Measurements from ENCODE around the gene PDZD7. TPM values are rescaled to one million over a fixed set of nuclear protein-coding genes. Genes with fewer than 3 reads are reported as not detected.

PDZD7 gene
- total and polyA plus RNA-seq, 9 of the 15 experiments (the other 6 are each of a cell fraction or from before 2014, with no cell fraction given), result 0.04 to 0.24 (median 0.08) TPM; not detected in 3

DNA sequence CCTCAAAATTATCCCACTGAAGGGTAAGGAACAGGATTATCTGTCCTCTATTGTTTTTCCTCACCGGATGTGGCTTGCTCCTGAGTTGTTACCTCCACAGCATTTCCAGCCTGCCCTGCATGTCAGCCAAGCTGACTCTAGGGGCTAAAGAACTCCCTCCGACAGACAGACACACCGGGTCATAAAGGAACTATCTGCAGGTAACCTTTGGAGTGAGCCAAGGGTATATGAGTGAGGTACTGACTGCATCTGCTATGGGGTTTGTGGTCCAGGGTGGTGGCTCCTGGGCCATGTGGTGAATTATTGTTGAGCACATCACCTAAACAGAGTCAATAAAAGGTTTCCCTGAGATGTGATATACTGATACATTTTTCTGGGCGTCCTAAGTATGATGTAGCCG is 23.9 kb upstream of the PDZD7 start:
- in situ Hi-C loops (cut with MboI) (no loop called here), intact Hi-C loops (cut with micrococcal nuclease) (no loop called here)
- Histone ChIP-seq H3K9ac (ENCODE audit: insufficient read depth in 1 of 2, low read depth in 2 of 2, low read length in 2 of 2) (no peak overlapping the region; a peak in 1 of 4 replicates), H3K27me3 (ENCODE audit: control insufficient read depth in 2 of 2, insufficient read depth in 2 of 2, low read length in 2 of 2) (no peaks in the 10 kb centered on the region), H2AFZ (ENCODE audit: low read depth, low read length) (no peak overlapping the region), H3K9me1 (ENCODE audit: control insufficient read depth, insufficient read depth, low read length) (no peaks in the 10 kb centered on the region), H3K27ac (ENCODE audit: extremely low read depth, low read depth, low read length) (no peak overlapping the region), H3K36me3 (ENCODE audit: control insufficient read depth, insufficient read depth, low read length) (peaks cover 24% of the 10 kb centered on the region; the same call in 2 of the 3 replicates), H3K4me1 (replicated peaks in 1 of 2; ENCODE audit: control insufficient read depth in 2 of 2, insufficient read depth in 2 of 2, low read length in 2 of 2) (peaks cover 8 to 13% of the 10 kb centered on the region in 2 experiments; a peak in 4 of 5 replicates), H3K9me3 (replicated peaks; ENCODE audit: control insufficient read depth, insufficient read depth, low read depth, low read length) (no peaks in the 10 kb centered on the region), H4K20me1 (replicated peaks; ENCODE audit: control insufficient read depth, insufficient read depth, low read length) (no peaks in the 10 kb centered on the region), H3K4me2 (ENCODE audit: insufficient read depth, low read length) (no peak overlapping the region), H3K4me3 (no peak overlapping the region), H3K79me2 (ENCODE audit: control insufficient read depth, insufficient read depth, low read length) (peaks cover 39% of the 10 kb centered on the region)
- no peak for FAIRE-seq
- BruUV-seq (replicated peaks), result no TSS peak
- POLR2A ChIA-PET, result interaction anchor here (0.6 to 0.8 kb wide), 2 partner anchors 56 to 1552 kb away, joined by 3 to 5 read pairs; no protein-coding TSS in a partner anchor
- CTCF ChIA-PET (ENCODE audit: low intra/inter-chr PET ratio), result no interaction called here
- 85% methylated on average over 4 of the region's 5 CpGs for WGBS (ENCODE audit: insufficient coverage, low coverage, missing lambda C conversion rate)
- ATAC-seq, result no peak
- TF ChIP-seq ZNF707 (CRISPR knock-in tag; conservative IDR thresholded peaks at IDR 0.05) (no peak), ZNF592 (IDR thresholded peaks at IDR 0.05) (no peak), PPARD (CRISPR knock-in tag; IDR thresholded peaks at IDR 0.05) (no peak), BRF1 (IDR thresholded peaks at IDR 0.05; ENCODE audit: borderline replicate concordance, extremely low read depth, insufficient read length) (no peak), TAF15 (IDR thresholded peaks at IDR 0.05; ENCODE audit: low read depth, low read length) (no peak), MAX (CRISPR knock-in tag; IDR thresholded peaks at IDR 0.05) (no peak)
- TF ChIP-seq, protein P1, sequence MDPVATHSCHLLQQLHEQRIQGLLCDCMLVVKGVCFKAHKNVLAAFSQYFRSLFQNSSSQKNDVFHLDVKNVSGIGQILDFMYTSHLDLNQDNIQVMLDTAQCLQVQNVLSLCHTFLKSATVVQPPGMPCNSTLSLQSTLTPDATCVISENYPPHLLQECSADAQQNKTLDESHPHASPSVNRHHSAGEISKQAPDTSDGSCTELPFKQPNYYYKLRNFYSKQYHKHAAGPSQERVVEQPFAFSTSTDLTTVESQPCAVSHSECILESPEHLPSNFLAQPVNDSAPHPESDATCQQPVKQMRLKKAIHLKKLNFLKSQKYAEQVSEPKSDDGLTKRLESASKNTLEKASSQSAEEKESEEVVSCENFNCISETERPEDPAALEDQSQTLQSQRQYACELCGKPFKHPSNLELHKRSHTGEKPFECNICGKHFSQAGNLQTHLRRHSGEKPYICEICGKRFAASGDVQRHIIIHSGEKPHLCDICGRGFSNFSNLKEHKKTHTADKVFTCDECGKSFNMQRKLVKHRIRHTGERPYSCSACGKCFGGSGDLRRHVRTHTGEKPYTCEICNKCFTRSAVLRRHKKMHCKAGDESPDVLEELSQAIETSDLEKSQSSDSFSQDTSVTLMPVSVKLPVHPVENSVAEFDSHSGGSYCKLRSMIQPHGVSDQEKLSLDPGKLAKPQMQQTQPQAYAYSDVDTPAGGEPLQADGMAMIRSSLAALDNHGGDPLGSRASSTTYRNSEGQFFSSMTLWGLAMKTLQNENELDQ (CRISPR knock-in tag; IDR thresholded peaks at IDR 0.05; ENCODE audit: borderline replicate concordance), result no peak
- DNase-seq (ENCODE audit: extremely low read depth in 1 of 4, low spot score in 3 of 4), result no peak
